Peyer's patch (tissue), 4 donors: Measurements from ENCODE around the gene OBSL1.

Source experiments
- POLR2A ChIP-seq, 2 donors: fragments of 450-650 bp; IDR thresholded peaks; one replicate each; pipeline ENCODE4 v1.5.1; 2017; ENCODE audit warnings: antibody characterized with exemption in 2 of 2, mild to moderate bottlenecking in 2 of 2, moderate library complexity in 2 of 2
- TF ChIP-seq, protein P1 (sequence below), 6 experiments: fragments of 450-650 bp in 4 of 6; fragments of 200-600 bp in 2 of 6; sonication (generic) in 1 of 6; IDR thresholded peaks; one replicate each; pipeline ENCODE4 v1.5.1; 2017 to 2019; ENCODE audit warnings: antibody characterized with exemption in 6 of 6, mild to moderate bottlenecking in 3 of 6, moderate library complexity in 1 of 6

DNA sequence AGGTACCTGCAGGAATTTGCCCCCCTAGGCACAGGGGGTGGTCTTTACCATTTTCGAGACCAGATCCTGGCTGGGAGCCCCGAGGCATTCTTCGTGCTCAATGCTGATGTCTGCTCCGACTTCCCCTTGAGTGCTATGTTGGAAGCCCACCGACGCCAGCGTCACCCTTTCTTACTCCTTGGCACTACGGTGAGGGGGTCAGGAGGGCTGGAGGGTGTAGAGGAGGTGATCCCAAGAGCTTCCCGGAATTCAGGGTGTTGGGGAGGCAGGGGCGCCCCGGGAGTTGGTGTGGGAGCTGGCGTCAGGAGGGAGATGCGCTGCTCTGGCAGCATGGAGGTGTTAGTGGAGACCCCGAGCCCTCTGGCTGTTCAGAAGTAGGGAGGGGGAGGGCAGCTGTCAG lies 69.5 kb downstream of the OBSL1 start:
- TF ChIP-seq POLR2A (IDR thresholded peaks at IDR 0.05), result no peak
- TF ChIP-seq, protein P1, sequence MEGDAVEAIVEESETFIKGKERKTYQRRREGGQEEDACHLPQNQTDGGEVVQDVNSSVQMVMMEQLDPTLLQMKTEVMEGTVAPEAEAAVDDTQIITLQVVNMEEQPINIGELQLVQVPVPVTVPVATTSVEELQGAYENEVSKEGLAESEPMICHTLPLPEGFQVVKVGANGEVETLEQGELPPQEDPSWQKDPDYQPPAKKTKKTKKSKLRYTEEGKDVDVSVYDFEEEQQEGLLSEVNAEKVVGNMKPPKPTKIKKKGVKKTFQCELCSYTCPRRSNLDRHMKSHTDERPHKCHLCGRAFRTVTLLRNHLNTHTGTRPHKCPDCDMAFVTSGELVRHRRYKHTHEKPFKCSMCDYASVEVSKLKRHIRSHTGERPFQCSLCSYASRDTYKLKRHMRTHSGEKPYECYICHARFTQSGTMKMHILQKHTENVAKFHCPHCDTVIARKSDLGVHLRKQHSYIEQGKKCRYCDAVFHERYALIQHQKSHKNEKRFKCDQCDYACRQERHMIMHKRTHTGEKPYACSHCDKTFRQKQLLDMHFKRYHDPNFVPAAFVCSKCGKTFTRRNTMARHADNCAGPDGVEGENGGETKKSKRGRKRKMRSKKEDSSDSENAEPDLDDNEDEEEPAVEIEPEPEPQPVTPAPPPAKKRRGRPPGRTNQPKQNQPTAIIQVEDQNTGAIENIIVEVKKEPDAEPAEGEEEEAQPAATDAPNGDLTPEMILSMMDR (IDR thresholded peaks at IDR 0.05), result no peak
